Smooth muscle cell of the coronary artery (primary cell): Measurements from ENCODE around the gene CSF3R. TPM values are rescaled to one million over a fixed set of nuclear protein-coding genes. Genes with fewer than 3 reads are reported as not detected.

Experiments used
- total RNA-seq: library from RNA; depleted of rRNA; stranded (reverse); fragments of >200 nt; gene quantifications from 2 replicates; pipeline ENCODE4 v1.2.3, GENCODE V29; 2014; ENCODE audit warnings: low replicate concordance

Gene CSF3R
- not detected in 2 replicates for total RNA-seq

GRCh38 chr1:36482724-36483388 is at the start of gene CSF3R:
Gene CSF3R, minus strand, starts transcription at chr1:36482913. Its CDS starts 3,417 bp downstream, at chr1:36479496.

DNA sequence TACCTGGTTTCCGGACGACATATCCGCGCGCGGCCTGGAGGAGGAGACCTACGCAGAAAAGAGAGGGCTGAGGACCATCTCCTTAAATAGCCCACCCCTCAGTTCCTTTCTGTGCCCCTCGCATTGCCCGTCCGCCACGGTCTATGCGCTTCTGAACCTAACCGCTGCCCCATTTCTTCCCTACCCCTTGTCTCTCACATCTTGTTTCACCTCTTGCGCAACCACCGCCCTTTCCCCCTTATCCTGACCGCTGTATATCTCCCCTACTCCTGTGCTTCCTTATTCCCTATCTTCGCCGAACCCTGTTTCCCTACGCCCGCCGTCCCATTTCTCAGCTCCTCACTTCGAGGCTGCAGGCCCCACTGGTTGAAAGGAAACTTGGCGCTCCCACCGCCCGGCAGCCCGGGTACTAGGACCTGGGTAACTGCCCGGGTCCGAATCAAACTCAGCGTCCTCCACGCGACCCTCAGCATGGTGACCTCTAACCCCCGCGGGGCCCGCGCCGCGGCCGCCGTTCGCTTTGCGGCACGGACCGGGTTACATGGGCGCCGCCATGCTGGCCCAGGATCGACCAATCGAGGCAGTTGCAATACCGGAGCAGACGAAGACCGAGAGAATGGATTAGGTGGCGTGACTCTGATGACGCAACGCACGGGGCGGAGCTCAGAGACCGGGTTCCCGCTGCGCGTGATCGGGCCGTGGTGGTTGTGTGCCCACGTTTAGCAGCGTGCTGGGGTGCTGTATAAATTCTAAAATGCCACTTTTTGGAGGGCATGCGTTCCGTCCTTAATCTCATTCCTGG is 18.7 kb downstream of the CSF3R start, which contains the start of gene MRPS15:
MRPS15 (minus strand) TSS at position 582 of the 802 bp plus-strand sequence; CDS start at position 473, 109 bp downstream.

GRCh38 chr1:36450270-36450918 is 32.3 kb downstream of the CSF3R start, which contains the start of gene OSCP1:
Gene OSCP1, minus strand, starts transcription at chr1:36450451. Its CDS starts 82 bp downstream, at chr1:36450369.

Other genes starting within 250 kb of the CSF3R start
- gene SH3D21, start 176.5 kb downstream of the CSF3R start, total RNA-seq: 2.7 and 3.2 TPM in 2 replicates
- gene EVA1B, start 159.3 kb downstream of the CSF3R start, total RNA-seq: 58.5 and 143 TPM in 2 replicates
- 9.8 and 26.4 TPM in 2 replicates for gene STK40, start 97.0 kb downstream of the CSF3R start, total RNA-seq
- gene LSM10, start 85.0 kb downstream of the CSF3R start, total RNA-seq: 10.5 and 12.5 TPM in 2 replicates
- 9.0 and 10.5 TPM in 2 replicates for gene OSCP1, start 32.5 kb downstream of the CSF3R start, total RNA-seq
- gene MRPS15, start 18.5 kb downstream of the CSF3R start, total RNA-seq: 15.7 and 61.9 TPM in 2 replicates